ENCODE data around the gene GOT1.

Gene GOT1

GRCh38 chr10:99358101-99358500 is 72.3 kb downstream of the GOT1 start:
- DNase-seq (no peak), ATAC-seq (no peak)

GRCh38 chr10:99357691-99358090 is 72.7 kb downstream of the GOT1 start:
- ATAC-seq (no peak), DNase-seq (no peak)

GRCh38 chr10:99353182-99353581 is 77.2 kb downstream of the GOT1 start:
- ATAC-seq = no peak
- no peak for DNase-seq

- no peak for ATAC-seq
Observed at GRCh38 chr10:99347672-99348071, 82.8 kb downstream of the GOT1 start.

More at GRCh38 chr10:99347672-99348071, 82.8 kb downstream of the GOT1 start:
- DNase-seq = no peak

Measured in stimulated activated naive CD8-positive, alpha-beta T cell treated with anti-CD3 and anti-CD28 coated beads, Interleukin-15, Interleukin-2, amounts not matched to agents 100 U/mL and 50 U/mL, for 24 hours (primary cell).